Activated CD8-positive, alpha-beta T cell treated with anti-CD3 and anti-CD28 coated beads for 36 hours (primary cell): ENCODE results near the gene FRYL. TPM values are rescaled to one million over a fixed set of nuclear protein-coding genes. Genes with fewer than 3 reads are reported as not detected.

Source experiments
- ATAC-seq: fragments of 200-7000 bp; cut with Tn5 transposase; one replicate; pipeline ENCODE4 v1.10.0; 2021; ENCODE audit warnings: mild to moderate bottlenecking, moderate library complexity
- CTCF ChIA-PET: fragments of 350-600 bp; sonication (Branson Sonifier 250); formaldehyde crosslinking; loops from one replicate; lab custom pipeline; 2021; ENCODE audit warnings: antibody characterized with exemption; lab: Charles Lee
- POLR2A ChIA-PET: fragments of 350-600 bp; sonication (Branson Sonifier 250); formaldehyde crosslinking; loops from one replicate; lab custom pipeline; 2021; ENCODE audit warnings: antibody characterized with exemption; lab: Charles Lee
- DNase-seq: peaks from one replicate; pipeline ENCODE4 v3.0.0-alpha.2; 2020
- H3K27ac Mint-ChIP-seq: one replicate; pipeline ENCODE4 v1.8.0; 2021; ENCODE audit warnings: mild to moderate bottlenecking, mixed read lengths
- H3K27me3 Mint-ChIP-seq: one replicate; pipeline ENCODE4 v1.8.0; 2021; ENCODE audit warnings: mixed read lengths
- H3K36me3 Mint-ChIP-seq: one replicate; pipeline ENCODE4 v1.8.0; 2021; ENCODE audit warnings: low read depth, mixed read lengths
- H3K4me1 Mint-ChIP-seq: one replicate; pipeline ENCODE4 v1.8.0; 2021; ENCODE audit warnings: low read depth, mixed read lengths
- H3K4me3 Mint-ChIP-seq: one replicate; pipeline ENCODE4 v1.8.0; 2021; ENCODE audit warnings: mild to moderate bottlenecking, moderate library complexity, mixed read lengths
- H3K9me3 Mint-ChIP-seq: one replicate; pipeline ENCODE4 v1.8.0; 2021; ENCODE audit warnings: mixed read lengths
- CTCF ChIP-seq: fragments of 200-600 bp; IDR thresholded peaks from one replicate; pipeline ENCODE4 v1.8.0; 2022; ENCODE audit warnings: antibody characterized with exemption, mild to moderate bottlenecking
- intact Hi-C: fragments of 100-400 bp; cut with micrococcal nuclease; formaldehyde crosslinking; loops from one replicate; pipeline ENCODE4 v1.10.0; 2022
- total RNA-seq, 2 experiments: library from RNA; stranded (reverse); gene quantifications; one replicate each; pipeline ENCODE4 v1.2.3, GENCODE V29; 2021

Gene FRYL
- total RNA-seq, 2 experiments from 2014 or later, result 66.6 to 73.2 TPM

GRCh38 chr4:48504026-48504330 lies 276.1 kb downstream of the FRYL start:
- H3K27me3 Mint-ChIP-seq, result no peaks in the 10 kb centered on the region
- TF ChIP-seq CTCF, result no peak
- ChIA-PET CTCF (interaction anchor here (1.0 kb wide), 1 partner anchor 17 kb away, joined by 3 read pairs; no protein-coding TSS in a partner anchor), POLR2A (interaction anchor here (0.6 kb wide), 1 partner anchor 484 kb away, joined by 3 read pairs; no protein-coding TSS in a partner anchor)
- H3K36me3 Mint-ChIP-seq, result peaks cover 28% of the 10 kb centered on the region
- H3K4me3 Mint-ChIP-seq, result no peak overlapping the region
- H3K4me1 Mint-ChIP-seq, result peaks cover 21% of the 10 kb centered on the region
- H3K27ac Mint-ChIP-seq, result no peak overlapping the region
- no peaks in the 10 kb centered on the region for H3K9me3 Mint-ChIP-seq
- ATAC-seq, result no peak
- intact Hi-C loops, result no loop called here
- no peak for DNase-seq

GRCh38 chr4:48503233-48504025 lies 276.6 kb downstream of the FRYL start:
- H3K36me3 Mint-ChIP-seq, result peaks cover 27% of the 10 kb centered on the region
- DNase-seq (no peak), ATAC-seq (no peak)
- H3K27me3 Mint-ChIP-seq, result no peaks in the 10 kb centered on the region
- POLR2A ChIA-PET, result interaction anchor here (0.6 kb wide), 1 partner anchor 484 kb away, joined by 3 read pairs; no protein-coding TSS in a partner anchor
- CTCF ChIA-PET, result interaction anchor here (1.0 kb wide), 1 partner anchor 17 kb away, joined by 3 read pairs; no protein-coding TSS in a partner anchor
- TF ChIP-seq CTCF, result no peak
- peaks cover 26% of the 10 kb centered on the region for H3K4me1 Mint-ChIP-seq
- no peaks in the 10 kb centered on the region for H3K9me3 Mint-ChIP-seq
- H3K4me3 Mint-ChIP-seq, result no peak overlapping the region
- no peak overlapping the region for H3K27ac Mint-ChIP-seq
- intact Hi-C loops, result no loop called here

GRCh38 chr4:48499551-48500066 lies 280.5 kb downstream of the FRYL start:
- peaks cover 23% of the 10 kb centered on the region for H3K36me3 Mint-ChIP-seq
- peak; percentile 67 for ATAC-seq
- H3K27ac Mint-ChIP-seq, result peak overlapping the region; percentile 80
- POLR2A ChIA-PET, result no interaction called here
- H3K9me3 Mint-ChIP-seq, result no peaks in the 10 kb centered on the region
- no peak for DNase-seq
- TF ChIP-seq CTCF, result no peak
- H3K4me1 Mint-ChIP-seq, result peaks cover 26% of the 10 kb centered on the region
- H3K4me3 Mint-ChIP-seq, result no peak overlapping the region
- CTCF ChIA-PET, result interaction anchor here (0.5 to 1.3 kb wide), 3 partner anchors 10 to 463 kb away, joined by 3 read pairs; no protein-coding TSS in a partner anchor
- H3K27me3 Mint-ChIP-seq, result no peaks in the 10 kb centered on the region
- intact Hi-C loops, result no loop called here

- H3K27ac Mint-ChIP-seq, result peak overlapping the region; percentile 80
- no peak overlapping the region for H3K4me3 Mint-ChIP-seq
- no peak for TF ChIP-seq CTCF
- peaks cover 23% of the 10 kb centered on the region for H3K36me3 Mint-ChIP-seq
- H3K9me3 Mint-ChIP-seq, result no peaks in the 10 kb centered on the region
- H3K27me3 Mint-ChIP-seq, result no peaks in the 10 kb centered on the region
- ATAC-seq (no peak), DNase-seq (no peak)
- peaks cover 21% of the 10 kb centered on the region for H3K4me1 Mint-ChIP-seq
- intact Hi-C loops, result no loop called here
- CTCF ChIA-PET, result interaction anchor here (0.7 to 1.3 kb wide), 3 partner anchors 10 to 269 kb away, joined by 3 read pairs; no protein-coding TSS in a partner anchor
- POLR2A ChIA-PET, result no interaction called here
Observed at GRCh38 chr4:48498895-48499294, 281.2 kb downstream of the FRYL start.

GRCh38 chr4:48495941-48496340 lies 284.1 kb downstream of the FRYL start:
- DNase-seq, result no peak
- peaks cover 15% of the 10 kb centered on the region for H3K36me3 Mint-ChIP-seq
- ChIA-PET POLR2A (interaction anchor here (1.2 kb wide), 1 partner anchor 35 kb away, joined by 3 read pairs; no protein-coding TSS in a partner anchor), CTCF (no interaction called here)
- H3K27ac Mint-ChIP-seq, result no peak overlapping the region
- peaks cover 18% of the 10 kb centered on the region for H3K4me1 Mint-ChIP-seq
- no peak for ATAC-seq
- intact Hi-C loops, result no loop called here
- H3K27me3 Mint-ChIP-seq, result peaks cover 15% of the 10 kb centered on the region
- no peak overlapping the region for H3K4me3 Mint-ChIP-seq
- TF ChIP-seq CTCF, result no peak
- H3K9me3 Mint-ChIP-seq, result no peaks in the 10 kb centered on the region
